Measurements from ENCODE around the gene KCNG2.

KCNG2 gene

DNA sequence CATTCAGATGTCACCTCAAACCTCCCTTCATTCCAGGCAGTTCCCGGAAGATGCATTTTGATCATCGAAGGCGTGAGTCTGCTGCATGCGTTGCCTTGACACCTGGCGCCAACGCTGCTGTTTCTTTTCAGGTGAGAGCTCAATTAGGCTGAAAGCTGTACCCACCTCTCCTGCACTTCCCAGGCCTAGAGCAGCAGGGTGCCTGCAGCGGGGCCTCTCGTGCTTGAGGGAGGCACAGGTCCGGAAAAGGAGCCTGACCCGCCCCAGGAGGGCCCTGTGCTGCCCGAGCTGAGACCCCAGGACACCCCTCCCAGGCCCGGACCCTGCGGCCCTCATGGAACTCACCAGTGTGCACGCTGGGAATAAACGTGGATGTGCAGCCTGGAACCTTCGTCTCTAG, 31.4 kb upstream of the KCNG2 start:
- Histone ChIP-seq H3K4me3 (ENCODE audit: low read depth, low read length) (no peak overlapping the region), H3K27me3 (ENCODE audit: insufficient read depth, low read depth, severe bottlenecking) (no peaks in the 10 kb centered on the region), H3K27ac (no peak overlapping the region), H3K36me3 (no peaks in the 10 kb centered on the region), H3K9me3 (ENCODE audit: severe bottlenecking) (peaks cover 29% of the 10 kb centered on the region)
- DNase-seq, result no peak
- TF ChIP-seq, protein P1, sequence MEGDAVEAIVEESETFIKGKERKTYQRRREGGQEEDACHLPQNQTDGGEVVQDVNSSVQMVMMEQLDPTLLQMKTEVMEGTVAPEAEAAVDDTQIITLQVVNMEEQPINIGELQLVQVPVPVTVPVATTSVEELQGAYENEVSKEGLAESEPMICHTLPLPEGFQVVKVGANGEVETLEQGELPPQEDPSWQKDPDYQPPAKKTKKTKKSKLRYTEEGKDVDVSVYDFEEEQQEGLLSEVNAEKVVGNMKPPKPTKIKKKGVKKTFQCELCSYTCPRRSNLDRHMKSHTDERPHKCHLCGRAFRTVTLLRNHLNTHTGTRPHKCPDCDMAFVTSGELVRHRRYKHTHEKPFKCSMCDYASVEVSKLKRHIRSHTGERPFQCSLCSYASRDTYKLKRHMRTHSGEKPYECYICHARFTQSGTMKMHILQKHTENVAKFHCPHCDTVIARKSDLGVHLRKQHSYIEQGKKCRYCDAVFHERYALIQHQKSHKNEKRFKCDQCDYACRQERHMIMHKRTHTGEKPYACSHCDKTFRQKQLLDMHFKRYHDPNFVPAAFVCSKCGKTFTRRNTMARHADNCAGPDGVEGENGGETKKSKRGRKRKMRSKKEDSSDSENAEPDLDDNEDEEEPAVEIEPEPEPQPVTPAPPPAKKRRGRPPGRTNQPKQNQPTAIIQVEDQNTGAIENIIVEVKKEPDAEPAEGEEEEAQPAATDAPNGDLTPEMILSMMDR (IDR thresholded peaks at IDR 0.05; ENCODE audit: low read depth, low read length), result no peak

DNA sequence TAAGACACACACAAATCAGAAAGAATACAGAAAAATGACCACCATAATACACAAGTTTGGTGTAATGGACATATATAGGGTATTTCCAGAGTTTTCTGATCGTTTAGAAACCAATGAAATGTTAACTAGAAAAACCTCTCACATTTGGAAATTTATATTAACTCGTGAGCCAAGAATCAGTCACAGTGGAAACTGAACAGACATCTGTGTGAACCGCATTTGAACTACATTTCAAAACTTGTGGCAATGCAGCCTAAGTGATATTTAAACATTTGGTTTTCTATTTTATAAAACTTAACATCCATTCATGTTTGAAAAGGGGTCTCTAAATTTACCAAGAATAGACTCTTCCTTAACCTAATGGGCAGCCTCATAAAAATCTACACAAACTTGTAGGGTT, 29.0 kb upstream of the KCNG2 start:
- Histone ChIP-seq H3K27ac (no peak overlapping the region), H3K9me3 (ENCODE audit: severe bottlenecking) (peaks cover 27% of the 10 kb centered on the region), H3K4me3 (ENCODE audit: low read depth, low read length) (no peak overlapping the region), H3K27me3 (ENCODE audit: insufficient read depth, low read depth, severe bottlenecking) (no peaks in the 10 kb centered on the region), H3K36me3 (no peaks in the 10 kb centered on the region)
- no peak for DNase-seq
- TF ChIP-seq, protein P1 (IDR thresholded peaks at IDR 0.05; ENCODE audit: low read depth, low read length), result no peak

DNA sequence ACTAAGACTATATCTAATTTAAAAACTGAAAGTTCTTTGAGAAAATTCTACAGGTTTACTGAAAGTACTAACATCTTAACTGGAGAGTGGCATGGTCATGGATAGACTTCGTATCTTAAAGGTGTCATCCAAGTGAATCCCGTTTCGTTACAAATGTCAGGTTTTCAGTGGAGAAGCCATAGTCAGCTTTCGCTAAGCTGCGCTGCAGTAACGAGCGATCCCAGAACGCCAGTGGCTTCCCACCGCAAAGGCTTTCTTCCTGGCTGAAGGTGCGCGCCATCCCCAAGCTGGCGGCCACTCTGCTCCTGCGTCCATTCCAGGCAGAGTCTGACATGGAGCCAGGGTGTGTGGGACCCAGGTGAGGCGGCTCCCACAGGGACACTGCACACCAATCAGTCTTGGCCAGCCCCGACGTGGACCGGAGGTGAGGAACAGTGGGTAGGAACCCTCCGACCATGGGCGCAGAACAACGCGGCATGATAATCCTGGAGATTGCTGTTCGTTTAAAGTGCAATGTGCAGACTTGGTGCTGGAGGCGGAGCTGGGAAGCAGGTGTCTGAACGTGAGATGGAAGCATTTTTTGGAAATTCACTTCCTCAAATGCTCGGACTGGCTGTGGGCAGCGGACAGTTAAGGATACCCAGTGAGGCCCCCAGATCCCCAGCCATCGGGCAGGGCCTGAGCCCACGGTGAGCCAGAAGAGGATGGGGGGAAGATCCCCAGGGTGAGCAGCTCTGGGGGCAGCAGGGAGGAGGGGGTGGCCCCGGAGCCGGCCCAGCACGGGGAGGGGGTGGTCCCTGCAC, 27.8 kb upstream of the KCNG2 start:
- no peak overlapping the region for H3K27ac ChIP-seq

DNA sequence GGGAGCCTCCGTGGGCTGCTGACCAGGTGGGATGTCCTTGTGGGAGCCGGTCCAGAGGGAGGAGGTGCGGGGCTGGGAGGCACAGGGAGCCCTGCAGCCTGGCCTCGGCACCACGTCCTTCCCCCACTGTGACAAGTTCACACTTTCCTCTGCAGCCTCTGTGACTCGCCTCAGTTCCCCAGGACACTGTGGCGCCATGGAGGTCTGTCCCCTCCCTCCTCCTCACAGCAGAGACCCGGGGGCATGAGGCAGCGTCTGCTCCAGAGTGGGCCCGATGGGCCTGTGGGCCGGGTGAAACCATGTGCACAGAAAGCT, 27.3 kb upstream of the KCNG2 start:
- DNase-seq, result no peak
- Histone ChIP-seq H3K27me3 (ENCODE audit: insufficient read depth, low read depth, severe bottlenecking) (no peaks in the 10 kb centered on the region), H3K27ac (no peak overlapping the region), H3K4me3 (ENCODE audit: low read depth, low read length) (no peak overlapping the region), H3K36me3 (no peaks in the 10 kb centered on the region), H3K9me3 (ENCODE audit: severe bottlenecking) (peaks cover 27% of the 10 kb centered on the region)
- TF ChIP-seq, protein P1 (IDR thresholded peaks at IDR 0.05; ENCODE audit: low read depth, low read length), result no peak

More for the DNA sequence above, 27.8 kb upstream of the KCNG2 start:
- Histone ChIP-seq H3K9me3 (ENCODE audit: severe bottlenecking) (peaks cover 27% of the 10 kb centered on the region), H3K36me3 (no peaks in the 10 kb centered on the region), H3K27me3 (ENCODE audit: insufficient read depth, low read depth, severe bottlenecking) (no peaks in the 10 kb centered on the region), H3K4me3 (ENCODE audit: low read depth, low read length) (no peak overlapping the region)
- DNase-seq, result no peak
- TF ChIP-seq, protein P1 (IDR thresholded peaks at IDR 0.05; ENCODE audit: low read depth, low read length), result no peak

DNA sequence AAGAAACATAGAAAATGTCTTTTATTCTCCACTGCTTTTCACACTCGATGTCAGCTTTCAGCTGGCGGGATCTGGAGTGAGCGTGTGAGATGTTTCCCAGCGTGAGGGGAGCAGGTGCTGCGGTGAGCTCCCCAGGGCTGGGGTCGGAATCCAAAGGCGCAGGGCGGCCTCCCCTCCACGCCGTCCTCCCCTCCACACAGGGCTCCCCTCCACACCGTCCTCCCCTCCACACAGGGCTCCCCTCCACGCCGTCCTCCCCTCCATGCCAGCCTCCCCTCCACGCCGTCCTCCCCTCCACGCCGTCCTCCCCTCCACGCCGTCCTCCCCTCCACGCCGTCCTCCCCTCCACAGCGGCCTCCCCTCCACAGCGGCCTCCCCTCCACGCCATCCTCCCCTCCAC, 26.9 kb upstream of the KCNG2 start:
- peaks cover 27% of the 10 kb centered on the region for H3K9me3 ChIP-seq (ENCODE audit: severe bottlenecking)
- H3K4me3 ChIP-seq (ENCODE audit: low read depth, low read length), result no peak overlapping the region
- TF ChIP-seq, protein P1 (IDR thresholded peaks at IDR 0.05; ENCODE audit: low read depth, low read length), result no peak
- H3K36me3 ChIP-seq, result no peaks in the 10 kb centered on the region
- no peak overlapping the region for H3K27ac ChIP-seq
- no peak for DNase-seq
- H3K27me3 ChIP-seq (ENCODE audit: insufficient read depth, low read depth, severe bottlenecking), result no peaks in the 10 kb centered on the region

Measured in WERI-Rb-1 (cell line).